GM21717 (cell line): ENCODE measurements around the gene DPP6.
"Not testable (repeated sequence)": the region's sequence is repeated elsewhere in the genome, so short reads cannot be mapped to it uniquely, and the experiment has no call there.

Experiments
- ATAC-seq: cut with Tn5 transposase; IDR thresholded peaks from one replicate; pipeline ENCODE4 v1.9.1; 2021; ENCODE audit warnings: mild to moderate bottlenecking, moderate library complexity; ENCODE audit not compliant: unreplicated experiment

The DPP6 gene

DNA sequence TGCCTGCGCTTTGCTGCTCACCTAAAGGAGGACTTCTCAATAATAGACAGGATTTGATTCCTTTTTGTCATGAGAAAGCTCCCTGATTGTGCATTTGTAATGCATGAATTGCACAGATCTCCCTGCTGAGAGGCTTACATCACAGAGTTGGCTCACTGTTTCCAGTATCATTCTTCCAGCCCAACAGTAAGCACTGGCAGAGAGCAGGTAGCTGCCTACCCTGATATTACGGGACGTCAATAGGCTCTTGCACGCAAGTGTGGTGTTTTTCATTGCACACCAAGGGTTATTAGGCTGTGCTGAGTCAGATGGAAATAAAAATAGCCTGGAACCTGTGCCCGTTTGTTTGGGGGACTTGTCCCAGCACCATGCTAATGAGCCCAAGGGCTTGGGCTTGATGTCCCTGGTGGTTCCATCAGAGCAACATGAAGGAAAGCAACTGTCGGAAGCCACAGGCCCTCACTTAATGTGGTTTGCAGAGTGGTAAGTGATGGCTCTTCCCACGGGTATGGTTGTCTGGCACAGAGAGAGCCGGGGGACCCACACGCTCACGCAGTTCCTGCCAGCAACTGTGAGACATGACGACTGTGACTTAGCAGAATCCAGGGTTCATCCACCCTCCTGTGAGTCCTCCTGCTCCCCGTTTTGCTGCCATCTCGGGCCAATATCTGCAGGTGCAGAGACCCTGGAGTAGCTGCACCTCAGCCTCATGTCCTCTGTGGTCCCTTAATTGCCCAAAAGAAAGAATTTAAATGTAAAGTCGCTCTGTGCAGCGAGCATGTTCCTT lies 20.4 kb downstream of the DPP6 start:
- not testable (repeated sequence) for ATAC-seq

DNA sequence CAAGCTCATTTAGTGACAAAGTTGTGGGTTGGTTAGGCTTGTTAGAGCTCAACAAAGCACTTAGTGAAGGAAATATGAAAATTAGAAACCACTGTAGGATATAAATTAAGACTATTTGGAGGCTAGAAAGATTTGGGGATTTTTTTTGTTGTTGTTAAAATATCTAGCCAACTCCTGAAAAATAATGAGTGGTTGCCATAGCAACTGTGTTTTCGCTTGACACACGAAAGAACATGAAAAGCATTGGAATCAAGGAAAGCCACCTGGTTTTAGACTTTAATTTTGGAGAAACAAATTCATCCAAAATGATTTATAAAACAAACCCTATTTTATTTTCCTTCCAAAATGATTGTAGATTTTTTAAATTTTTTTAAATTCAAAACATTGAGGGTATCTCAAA lies 26.3 kb downstream of the DPP6 start:
- not testable (repeated sequence) for ATAC-seq

DNA sequence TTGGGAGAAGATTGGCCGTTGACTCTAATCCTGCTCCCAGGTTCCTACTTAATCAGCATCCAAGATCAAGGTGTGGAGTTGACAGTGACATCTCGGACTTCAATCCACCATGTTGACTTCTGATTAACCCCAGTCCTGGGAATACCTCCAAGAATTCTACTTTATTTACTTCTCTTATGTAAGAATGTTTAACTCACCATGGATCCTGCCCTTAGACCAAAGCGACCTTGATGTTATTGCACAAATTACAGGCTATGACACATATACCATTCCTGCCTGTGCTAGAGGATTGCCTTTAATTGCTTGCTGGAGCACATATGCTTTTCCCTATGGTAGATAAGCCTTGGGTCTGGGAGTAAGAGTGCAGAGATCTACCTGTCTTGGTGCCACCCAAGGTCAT lies 28.1 kb downstream of the DPP6 start:
- not testable (repeated sequence) for ATAC-seq

DNA sequence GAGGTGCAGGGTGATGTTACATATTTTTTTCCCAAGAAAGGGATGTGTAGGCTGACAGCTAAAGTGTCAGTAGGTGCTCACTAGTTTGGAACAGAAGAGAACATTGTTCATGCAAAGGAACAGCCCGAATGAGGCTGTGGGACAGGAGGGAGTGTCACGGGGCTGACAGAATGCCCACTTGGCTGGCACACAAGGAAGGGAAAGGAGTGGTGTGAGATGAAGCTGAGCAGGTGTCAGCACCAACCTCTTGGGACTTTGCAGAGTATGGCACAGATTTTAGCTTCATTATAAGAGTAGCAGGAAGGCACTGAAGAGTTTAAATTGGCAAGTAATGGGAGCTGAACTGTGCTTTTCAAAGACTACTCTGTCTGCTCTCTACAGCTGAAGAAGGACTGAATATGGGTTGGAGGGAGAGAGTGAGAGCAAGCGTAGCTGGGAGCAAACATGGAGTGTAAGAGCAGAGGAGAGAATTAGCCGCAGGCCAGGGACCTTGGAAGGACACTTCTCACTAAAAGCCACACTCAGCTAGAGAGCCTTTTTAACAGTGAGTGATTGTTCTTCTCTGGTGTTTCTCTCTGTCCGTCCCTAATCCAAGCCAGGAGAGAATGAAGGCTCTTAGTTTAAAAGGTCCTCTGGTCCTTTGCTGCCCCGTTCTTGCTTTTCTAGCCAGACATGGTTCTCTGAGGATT lies 35.0 kb downstream of the DPP6 start:
- not testable (repeated sequence) for ATAC-seq

DNA sequence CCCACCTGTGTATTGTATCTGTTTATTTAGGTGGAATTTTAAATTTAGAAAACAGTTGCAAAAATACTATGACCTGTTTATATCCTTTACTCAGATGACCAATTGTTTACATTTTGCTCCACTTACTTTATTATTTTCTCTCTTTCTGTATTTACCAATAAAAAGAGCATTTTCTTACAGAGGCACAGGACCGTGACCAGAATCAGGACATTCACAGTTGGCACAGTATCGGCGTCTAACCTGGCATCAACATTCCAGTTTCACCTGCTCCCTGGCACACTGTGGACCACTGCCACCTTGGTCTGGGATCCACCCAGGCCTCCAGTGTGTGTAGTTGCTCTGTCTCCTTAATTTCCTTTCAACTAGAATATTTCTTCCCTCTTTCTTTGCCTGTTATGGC lies 39.9 kb downstream of the DPP6 start:
- not testable (repeated sequence) for ATAC-seq

DNA sequence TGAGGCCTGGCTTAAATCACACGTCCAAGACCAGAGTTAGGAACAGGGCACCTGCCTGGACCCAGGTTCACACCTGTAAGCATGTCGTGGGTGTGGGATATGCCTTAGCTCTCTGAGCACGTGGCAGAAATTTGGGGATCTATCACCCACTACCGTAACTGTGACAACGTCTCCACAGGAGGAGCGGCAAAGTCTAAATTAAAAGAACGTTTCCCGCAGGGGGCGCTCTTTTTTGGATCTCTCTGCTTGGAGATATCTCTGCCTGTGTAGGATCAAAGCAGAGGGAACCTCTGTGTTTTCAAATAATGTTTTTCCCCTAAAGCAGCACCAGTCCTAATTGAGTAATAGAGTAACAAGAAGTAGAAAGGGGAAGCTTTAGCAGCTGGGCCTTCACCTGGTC lies 43.0 kb downstream of the DPP6 start:
- ATAC-seq, result not testable (repeated sequence)

DNA sequence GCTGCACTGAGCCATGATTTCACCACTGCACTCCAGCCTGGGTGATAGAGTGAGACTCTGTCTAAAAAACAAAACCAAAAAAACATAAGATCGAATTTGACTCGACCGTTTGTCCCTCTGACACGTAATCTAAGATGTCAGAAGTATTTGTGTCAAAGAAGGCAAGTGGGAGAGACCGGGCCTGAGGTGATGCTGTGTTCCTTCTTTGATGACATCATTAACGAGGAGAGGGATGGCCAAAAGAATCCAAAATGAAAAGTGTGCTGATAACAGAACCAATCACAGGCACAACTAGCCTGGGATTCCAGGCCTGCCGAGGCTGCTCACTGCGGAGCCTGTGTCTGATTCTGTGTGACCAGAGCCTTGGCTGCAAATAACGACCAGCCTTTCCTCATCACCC lies 52.9 kb downstream of the DPP6 start:
- ATAC-seq, result not testable (repeated sequence)

DNA sequence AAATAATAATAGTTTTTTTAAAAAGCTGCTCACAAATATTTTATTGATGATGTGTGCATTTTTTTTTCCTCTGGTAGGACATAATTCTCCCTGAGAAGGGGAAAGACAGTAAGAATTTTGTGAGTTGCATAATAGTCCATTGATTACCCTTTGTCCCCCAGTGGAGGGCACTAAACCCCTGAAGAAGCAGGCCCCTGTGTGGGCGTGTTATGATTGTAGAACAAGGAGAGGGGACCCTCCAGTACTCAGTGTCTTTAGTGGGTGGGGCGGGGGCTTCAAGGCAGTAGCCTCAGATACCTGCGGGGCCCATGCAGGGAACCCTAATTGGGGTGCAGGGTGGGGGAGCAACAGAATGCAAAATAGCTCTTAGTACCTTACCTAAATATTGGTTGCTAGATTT lies 57.4 kb downstream of the DPP6 start:
- ATAC-seq, result not testable (repeated sequence)

DNA sequence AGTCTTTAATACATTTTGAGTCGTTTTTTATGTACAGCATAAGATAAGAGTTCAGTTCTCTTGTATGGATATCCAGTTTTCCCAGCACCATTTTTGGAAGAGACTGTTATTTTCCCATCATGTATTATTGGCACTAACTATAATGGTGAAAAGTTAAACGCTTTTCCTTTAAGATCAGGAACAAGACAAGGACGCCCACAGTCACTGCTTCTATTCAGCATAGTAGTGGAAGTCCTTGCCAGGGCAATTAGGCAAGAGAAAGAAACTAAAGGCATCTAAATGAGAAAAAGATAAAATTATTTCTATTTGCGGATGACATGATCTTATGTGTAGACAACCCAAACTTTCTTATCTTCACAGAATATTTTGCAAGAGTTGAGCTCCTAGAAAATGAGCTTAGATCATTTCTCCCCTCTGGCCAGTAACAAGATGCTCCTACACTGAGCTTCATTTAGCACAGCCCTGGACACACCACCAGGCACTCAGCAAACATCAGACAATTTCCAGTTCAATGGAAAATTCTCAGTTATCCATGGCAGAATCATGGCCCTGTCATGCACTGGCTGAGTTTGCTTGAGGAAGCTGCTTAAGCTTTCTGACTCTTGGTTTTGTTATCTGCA lies 61.6 kb downstream of the DPP6 start:
- not testable (repeated sequence) for ATAC-seq

DNA sequence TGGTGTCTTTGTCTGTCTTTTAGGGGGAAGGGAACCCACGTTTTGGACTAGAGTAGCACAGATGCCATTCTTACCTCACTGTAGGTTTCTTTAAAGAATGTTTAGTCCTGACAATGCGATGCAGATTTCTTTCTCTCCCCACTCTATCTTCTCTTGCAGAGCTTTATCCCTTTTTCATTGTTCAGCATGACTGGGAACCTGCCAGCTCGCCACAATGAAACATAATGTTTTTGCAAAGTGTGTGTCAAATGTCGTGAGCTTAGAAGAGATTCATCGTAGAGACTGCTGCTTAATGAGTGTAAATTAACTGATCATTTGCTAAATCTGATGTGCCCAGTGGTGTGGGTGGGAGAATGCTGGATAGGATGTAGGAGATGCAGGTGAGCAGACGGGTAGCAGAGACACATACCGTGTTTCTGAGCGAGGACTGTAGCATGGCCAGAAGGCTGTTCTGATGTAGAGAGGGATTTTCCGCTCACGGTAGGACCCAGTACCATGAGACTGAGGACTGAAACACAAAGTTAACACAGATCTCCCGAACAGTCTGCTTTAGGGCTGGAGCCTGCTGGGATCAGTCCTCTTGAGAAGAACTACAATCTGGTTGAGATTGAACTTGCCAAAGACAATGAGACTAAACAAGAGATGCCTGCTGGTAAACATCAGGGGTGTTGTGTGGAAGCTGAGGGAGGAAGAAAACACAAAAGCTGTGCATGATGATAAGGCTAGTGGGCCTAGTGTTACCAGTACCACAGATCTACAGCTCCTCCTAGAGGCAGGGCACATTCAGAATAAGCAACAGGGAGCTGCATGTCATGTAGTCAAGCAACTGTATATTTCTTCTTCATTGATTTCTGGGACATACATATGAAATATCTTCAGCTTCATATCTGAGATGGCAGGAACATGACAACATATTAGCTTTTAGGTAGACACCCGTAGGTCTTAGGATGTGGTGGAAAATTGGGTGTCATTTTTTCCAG lies 65.5 kb downstream of the DPP6 start:
- ATAC-seq, result not testable (repeated sequence)

DNA sequence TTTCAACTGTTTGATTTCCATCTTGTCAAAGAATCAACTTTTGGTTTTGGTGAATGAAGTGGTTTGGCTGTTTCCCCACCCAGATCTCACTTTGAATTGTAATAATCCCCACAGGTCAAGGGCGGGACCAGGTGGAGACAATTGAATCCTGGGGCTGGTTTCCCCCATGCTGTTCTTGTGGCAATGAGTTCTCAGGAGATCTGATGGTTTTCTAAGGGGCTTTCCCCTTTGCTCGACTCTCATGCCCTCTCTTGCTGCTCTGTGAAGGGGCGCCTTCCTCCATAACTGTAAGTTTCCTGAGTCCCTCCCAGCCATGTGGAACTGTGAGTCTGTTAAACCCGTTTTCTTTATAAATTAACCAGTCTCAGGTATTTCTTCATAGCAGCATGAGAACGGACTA lies 68.6 kb downstream of the DPP6 start:
- ATAC-seq, result not testable (repeated sequence)

DNA sequence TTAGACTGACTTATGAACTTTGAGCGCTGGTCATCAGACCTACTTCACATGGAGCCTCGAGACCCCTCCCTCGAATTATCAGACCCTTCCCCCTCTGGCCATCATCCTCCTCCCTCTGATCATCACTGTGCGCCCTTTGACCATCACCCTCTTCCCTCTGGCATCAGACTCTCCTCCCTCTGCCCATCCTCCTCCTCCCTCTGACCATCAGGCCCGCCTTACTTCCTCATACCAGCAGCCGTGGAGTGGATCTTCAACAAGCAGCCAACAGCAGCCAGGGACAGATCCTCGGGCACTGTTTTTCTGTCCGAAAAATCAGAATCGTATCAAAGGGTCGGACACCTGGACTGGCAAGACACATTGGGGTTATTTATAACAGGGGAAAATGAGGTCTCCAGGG lies 70.5 kb downstream of the DPP6 start:
- ATAC-seq, result not testable (repeated sequence)

DNA sequence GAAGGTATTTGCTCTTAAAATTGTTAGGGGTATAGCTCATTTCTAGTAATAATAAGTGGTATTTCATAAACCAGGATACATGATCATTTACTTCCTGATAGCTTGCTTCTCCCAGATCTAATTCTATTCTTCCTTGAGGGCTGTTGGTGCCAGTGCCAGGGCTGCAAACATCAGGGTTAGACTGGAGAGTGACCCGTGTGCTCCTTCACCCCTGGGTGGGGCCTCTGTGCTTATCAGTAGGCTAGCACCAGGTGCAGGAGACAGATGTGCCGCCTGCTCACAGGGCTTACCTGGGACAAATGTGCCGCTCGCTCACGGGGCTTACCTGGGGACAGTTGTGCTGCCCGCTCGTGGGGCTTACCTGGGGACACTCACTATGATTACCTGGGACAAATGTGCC lies 71.2 kb downstream of the DPP6 start:
- not testable (repeated sequence) for ATAC-seq

DNA sequence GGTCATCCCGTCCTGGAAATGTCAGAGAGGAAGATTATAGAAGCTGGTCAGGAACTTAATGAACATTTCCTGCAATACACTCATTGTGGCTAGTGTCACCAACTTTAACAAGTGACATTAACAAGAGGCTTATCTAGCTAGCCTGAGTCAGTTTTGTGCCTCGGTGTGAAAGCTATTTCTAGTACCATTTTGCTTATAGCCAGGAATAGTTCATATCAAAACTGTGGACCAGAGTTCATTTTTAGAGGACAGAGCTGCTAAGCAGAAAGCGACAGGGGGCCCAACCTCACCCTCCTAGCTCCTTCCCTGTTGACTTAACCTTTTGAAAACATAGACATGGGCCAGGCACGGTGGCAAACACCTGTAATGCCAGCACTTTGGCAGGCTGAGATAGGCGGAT lies 76.9 kb downstream of the DPP6 start:
- not testable (repeated sequence) for ATAC-seq

DNA sequence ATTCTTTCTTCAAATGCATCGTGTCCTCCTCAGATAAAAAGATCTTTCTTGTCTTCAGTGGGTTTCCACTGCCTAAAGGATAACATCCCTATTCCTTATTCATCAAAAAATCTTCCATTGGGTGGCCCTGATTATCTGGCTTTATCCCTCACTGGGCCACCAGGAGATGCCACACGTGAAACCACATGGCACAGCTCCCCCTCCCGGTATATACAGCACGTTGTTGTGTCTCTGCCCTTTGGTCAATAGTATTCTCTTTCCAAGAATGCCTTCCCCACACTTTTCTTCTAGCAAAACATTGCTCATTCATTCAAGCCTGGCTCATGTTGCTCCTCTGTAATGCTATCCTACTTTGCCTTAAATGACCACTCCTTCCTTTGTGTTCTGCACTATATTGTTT lies 80.4 kb downstream of the DPP6 start:
- not testable (repeated sequence) for ATAC-seq

DNA sequence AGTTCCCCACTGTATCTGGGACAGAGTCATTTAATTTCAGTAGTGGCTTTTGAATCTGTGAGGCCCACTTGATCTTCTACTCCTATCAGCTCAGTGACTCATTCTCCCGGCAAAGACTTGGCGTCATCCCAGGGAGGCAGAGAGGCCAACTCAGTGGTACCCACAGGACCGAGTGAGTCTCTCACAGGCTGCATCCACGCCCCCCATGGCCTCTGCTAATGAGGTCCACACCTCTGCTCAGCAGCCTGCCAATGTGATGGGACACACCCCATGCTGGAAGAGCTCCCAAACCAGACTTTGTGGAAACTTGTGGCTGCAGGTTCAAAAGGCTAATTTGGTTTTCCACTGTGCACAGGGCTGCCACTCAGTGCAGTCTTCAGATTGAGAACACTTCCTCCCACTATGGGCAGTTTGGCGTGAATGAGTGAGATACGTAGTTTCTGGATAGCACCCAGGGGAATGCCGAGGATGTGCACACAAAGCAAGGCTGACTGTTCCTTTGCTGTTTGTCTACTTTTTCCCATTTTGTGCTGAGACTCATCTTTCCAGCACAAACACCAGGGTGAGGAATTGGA lies 81.6 kb downstream of the DPP6 start:
- not testable (repeated sequence) for ATAC-seq

DNA sequence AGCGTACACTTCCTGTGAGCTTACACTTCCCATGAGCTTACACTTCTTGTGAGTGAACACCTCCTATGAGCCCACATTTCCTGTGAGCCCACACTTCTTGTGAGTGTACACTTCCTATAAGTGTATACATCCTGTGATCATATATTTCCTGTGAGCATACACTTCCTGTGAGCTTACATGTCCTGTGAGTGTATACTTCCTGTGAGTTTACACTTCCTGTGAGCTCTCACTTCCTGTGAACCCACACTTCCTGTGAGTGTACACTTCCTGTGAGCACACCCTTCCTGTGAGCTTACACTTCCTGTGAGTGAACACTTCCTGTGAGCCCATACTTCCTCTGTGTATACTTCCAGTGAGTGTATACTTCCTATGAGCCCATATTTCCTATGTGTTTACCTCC lies 82.5 kb downstream of the DPP6 start:
- not testable (repeated sequence) for ATAC-seq

DNA sequence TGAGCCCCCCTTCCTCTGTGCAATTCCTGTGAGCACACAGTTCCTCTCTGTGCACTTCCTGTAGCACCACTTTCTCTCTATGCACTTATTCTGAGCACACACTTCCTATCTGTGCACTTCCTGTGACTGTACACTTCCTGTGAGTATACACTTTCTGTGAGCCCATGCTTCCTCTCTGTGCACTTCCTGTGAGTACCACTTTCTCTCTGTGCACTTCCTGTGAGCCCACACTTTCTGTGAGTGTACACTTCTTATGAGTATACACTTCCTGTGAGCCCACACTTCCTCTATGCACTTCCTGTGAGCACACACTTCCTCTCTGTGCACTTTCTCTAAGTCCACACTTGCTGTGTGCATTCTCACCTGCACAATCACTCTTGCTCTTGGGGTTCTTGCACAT lies 83.4 kb downstream of the DPP6 start:
- ATAC-seq, result not testable (repeated sequence)

DNA sequence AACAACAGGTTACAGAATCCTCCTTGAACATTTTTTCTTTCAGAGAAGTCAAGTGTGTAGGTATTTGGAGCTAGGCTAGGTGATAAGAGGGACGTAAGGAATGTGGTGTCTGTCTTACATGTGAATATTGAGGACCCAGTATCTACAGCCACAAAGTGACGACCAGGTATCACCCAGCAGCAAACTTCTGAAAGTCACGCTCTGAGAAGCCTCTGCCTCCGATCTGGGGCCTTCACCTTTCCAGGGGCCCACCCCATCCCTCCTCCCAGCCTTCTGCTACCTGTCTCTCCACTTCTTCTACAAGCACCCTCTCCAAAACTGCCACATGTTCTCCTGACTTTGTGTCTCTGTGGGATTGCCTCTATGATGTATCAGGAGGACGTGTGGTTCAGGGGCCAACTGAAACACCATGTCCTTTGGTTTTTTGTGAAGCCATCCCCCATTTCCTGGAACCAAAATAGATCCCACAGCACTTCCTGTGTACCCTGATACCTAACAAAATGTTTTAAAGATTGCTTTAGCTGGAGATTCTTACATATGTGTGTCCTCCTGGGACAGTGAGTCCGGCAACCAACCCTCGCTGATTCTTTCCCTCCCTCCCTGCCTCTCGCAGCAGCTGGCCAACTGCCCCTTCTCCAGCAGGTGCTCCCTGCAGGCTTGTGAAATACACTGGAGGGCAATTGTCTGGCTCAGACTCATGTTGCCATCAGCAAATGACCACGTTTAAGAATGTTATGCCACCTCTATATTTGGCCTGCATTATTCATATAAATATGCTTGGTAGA lies 93.9 kb downstream of the DPP6 start:
- not testable (repeated sequence) for ATAC-seq

DNA sequence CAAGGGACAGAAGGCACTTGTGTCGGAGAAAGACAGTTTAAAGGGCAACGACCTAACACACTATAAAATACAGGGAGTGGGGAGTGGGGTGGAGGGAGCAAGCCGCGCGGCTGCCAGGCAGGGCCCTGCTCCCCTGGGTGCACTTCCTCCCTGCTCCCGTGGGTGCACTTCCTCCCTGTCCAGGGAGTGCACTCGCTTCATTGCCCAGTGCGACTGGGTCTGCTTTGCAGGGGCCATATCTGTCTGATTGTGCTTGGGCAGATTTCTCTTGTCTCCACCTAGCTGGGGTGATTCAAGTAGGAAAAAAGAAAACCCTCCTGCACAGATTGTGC lies 94.5 kb downstream of the DPP6 start:
- not testable (repeated sequence) for ATAC-seq
